Fibroblast of villous mesenchyme (primary cell): ENCODE results near the gene TRIM67. TPM values are rescaled to one million over a fixed set of nuclear protein-coding genes. Genes with fewer than 3 reads are reported as not detected.

Experiments used
- DNase-seq: peaks from one replicate; pipeline ENCODE4 v3.0.0-alpha.2; 2010; ENCODE audit warnings: low read depth
- H3K4me3 ChIP-seq: 2 replicates; pipeline ENCODE4 v1.5.1; 2011; ENCODE audit warnings: low read depth, mild to moderate bottlenecking, low read length
- total RNA-seq: library from RNA; depleted of rRNA; stranded (reverse); fragments of >200 nt; gene quantifications from 2 replicates; pipeline ENCODE4 v1.2.3, GENCODE V29; 2012
- TF ChIP-seq, protein P1 (sequence below): IDR thresholded peaks from 2 replicates; pipeline ENCODE4 v1.5.1; 2012; ENCODE audit warnings: low read depth, mild to moderate bottlenecking, low read length; ENCODE audit not compliant: insufficient read depth

Gene TRIM67
- total RNA-seq, 1 donor, result not detected

DNA sequence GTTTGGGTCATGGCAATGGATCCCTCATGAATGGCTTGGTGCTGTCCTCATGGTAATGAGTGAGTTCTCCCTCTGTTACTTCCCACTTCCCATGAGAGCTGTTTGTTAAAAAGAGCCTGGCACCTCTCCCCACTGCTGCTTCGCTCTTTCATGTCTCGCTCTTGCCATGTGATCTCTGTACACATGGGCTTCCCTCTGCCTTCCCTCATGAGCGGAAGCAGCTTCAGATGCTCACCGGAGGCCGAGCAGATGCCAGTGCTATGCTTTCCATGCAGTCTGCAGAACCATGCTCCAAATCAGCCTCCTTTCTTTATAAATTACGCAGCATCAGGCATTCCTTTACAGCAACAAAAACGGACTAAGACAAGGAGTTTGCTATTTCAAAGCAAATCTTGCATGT is 64.3 kb downstream of the TRIM67 start:
- H3K4me3 ChIP-seq, result no peak overlapping the region
- DNase-seq, result no peak
- TF ChIP-seq, protein P1, sequence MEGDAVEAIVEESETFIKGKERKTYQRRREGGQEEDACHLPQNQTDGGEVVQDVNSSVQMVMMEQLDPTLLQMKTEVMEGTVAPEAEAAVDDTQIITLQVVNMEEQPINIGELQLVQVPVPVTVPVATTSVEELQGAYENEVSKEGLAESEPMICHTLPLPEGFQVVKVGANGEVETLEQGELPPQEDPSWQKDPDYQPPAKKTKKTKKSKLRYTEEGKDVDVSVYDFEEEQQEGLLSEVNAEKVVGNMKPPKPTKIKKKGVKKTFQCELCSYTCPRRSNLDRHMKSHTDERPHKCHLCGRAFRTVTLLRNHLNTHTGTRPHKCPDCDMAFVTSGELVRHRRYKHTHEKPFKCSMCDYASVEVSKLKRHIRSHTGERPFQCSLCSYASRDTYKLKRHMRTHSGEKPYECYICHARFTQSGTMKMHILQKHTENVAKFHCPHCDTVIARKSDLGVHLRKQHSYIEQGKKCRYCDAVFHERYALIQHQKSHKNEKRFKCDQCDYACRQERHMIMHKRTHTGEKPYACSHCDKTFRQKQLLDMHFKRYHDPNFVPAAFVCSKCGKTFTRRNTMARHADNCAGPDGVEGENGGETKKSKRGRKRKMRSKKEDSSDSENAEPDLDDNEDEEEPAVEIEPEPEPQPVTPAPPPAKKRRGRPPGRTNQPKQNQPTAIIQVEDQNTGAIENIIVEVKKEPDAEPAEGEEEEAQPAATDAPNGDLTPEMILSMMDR, result no peak

DNA sequence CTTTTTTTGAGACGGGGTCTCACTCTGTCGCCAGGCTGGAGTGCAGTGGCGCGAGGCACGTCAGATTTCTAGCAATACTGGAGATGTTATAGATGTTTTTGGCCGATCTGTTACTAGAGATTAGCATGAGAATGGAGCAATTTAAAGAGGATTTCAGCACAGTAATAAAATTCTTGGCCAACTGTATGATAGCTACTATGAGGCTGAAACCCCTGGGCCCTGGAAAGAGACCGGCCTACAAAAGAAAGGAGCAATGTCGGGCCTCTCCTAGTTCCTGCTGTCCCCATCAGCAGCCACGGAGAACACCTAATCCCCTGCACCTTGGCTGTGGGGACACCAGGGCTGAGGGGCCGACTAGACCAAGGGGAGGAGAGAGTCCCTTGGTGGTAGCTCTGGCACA is 69.7 kb downstream of the TRIM67 start:
- no peak for DNase-seq
- H3K4me3 ChIP-seq, result no peak overlapping the region
- TF ChIP-seq, protein P1, result no peak

DNA sequence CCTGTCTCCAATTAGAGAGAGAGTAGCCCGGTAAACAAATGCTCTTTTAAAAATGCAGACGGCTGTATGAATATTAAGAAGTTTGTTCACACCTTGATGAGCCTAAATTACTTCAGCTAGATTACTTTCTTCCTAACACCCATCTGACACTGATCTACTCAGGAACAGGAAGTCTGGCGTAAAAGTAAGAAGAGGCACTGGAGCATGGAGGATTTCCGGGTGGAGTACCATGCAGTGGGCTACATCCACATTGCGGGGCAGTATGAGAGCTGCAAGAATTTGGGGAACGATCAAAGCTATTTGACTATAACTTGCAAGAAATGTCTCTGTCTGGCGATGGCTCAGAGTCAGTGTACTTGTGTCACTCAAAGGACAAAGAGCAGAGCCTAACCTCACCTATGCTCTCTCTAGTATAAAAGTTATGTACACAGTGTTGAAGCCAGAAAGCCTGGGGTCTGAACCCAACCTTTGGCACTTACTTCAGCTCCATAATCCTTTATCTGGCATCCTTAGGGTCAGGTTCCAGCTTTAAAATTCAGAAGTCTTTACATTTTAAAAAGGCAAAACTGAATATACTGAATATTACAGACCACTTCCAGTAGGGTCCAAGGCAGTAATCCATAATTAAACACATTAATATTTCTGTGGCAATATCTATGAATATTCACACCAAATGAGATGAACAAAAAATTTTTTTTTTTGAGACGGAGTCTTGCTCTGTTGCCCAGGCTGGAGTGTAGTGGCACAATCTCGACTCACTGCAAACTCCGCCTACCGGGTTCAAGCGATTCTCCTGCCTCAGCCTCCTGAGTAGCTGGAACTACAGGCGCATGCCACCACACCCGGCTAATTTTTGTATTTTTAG is 71.2 kb downstream of the TRIM67 start:
- TF ChIP-seq, protein P1, result no peak
- no peak for DNase-seq
- no peak overlapping the region for H3K4me3 ChIP-seq

DNA sequence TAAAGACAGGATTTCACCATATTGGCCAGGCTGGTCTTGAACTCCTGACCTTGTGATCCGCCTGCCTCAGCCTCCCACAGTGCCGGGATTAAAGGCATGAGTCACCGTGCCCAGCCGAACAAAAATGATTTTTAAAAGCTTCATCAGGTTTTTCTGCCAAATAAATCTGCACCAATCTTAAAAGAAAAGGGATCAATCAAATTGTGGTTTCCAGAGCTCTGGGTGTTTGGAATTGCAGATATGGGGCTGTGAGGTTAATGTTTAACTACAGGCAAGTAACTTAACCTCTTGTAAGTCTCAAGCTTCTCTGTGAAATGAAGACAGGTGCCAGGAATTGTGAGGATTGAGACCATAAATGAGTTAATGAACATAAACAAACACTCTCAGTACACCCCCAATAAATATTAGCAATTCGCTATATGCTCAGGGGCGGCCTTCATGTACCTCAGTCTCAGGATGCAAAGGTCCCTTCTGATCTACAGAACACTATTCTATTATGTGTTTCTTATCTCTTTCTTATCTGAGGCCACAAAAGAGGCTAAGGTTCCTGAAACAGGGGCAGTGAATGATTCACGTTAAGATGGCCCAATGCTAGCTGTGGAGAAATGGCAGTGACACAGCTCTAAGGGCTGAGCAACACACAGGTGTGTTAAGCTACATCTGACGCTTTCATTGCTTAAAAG is 72.0 kb downstream of the TRIM67 start:
- TF ChIP-seq, protein P1, result no peak
- H3K4me3 ChIP-seq, result no peak overlapping the region
- DNase-seq, result peak; percentile 16

DNA sequence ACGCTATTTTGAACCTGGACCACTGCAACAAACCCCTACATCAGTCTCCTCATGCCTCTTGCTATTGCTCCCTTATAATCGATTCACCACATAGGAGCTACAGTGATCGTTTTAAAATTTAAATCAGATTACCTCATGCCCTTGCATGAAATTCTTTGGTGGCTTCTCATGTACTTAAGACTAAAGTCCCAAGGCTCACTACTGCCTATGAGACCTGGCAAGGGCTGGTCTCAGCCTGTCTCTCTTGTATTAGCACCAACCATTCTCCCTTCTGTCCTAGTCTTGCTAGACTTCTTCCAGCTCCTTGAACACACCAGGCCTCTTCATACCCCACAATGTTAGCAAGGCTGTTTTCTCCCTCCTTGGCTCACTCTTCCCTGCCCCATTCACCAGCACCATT is 72.6 kb downstream of the TRIM67 start:
- DNase-seq, result no peak
- TF ChIP-seq, protein P1, result no peak
- H3K4me3 ChIP-seq, result no peak overlapping the region

DNA sequence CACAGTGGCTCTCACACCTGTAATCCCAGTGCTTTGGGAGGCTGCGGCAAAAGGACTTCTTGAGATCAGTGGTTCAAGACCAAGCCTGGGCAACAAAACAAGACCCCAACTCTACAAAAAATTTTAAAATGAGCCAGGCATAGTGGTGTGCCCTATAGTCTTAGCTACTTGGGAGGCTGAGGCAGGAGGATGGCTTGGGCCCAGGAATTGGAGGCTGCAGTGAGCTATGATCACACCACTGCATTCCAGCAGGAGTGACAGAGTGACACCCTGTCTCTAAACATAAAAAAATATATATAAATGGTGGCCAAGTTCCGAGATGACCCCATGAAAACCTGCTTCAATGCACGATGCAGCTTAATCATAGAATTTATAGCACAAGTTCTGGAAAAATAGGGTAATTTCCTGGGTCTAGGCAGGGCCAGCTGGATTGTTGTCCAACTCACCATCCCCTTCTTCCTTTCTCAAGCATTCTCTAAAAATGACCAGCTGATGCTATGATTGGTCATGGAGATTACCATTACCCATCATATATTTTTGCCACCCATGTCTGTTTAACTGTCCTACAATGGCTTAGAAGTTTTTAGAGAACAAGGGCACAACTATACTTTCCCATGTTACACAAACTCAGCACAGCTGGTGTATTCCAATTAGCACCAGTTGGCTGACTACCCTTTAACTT is 73.8 kb downstream of the TRIM67 start:
- TF ChIP-seq, protein P1, result no peak
- no peak for DNase-seq

More for the DNA sequence above, 73.8 kb downstream of the TRIM67 start:
- no peak overlapping the region for H3K4me3 ChIP-seq
